Breast epithelium (tissue), 3 donors: ENCODE measurements around the gene CACNB2.

ENCODE experiments used
- POLR2A ChIP-seq: fragments of 450-650 bp; IDR thresholded peaks from one replicate; pipeline ENCODE4 v1.6.1; 2016; ENCODE audit warnings: antibody characterized with exemption, mild to moderate bottlenecking, moderate library complexity
- POLR2AphosphoS5 ChIP-seq, 3 donors: sonication (generic); formaldehyde crosslinking; IDR thresholded peaks; one replicate each; pipeline ENCODE4 v1.6.1; 2017; ENCODE audit warnings: antibody characterized with exemption in 3 of 3

DNA sequence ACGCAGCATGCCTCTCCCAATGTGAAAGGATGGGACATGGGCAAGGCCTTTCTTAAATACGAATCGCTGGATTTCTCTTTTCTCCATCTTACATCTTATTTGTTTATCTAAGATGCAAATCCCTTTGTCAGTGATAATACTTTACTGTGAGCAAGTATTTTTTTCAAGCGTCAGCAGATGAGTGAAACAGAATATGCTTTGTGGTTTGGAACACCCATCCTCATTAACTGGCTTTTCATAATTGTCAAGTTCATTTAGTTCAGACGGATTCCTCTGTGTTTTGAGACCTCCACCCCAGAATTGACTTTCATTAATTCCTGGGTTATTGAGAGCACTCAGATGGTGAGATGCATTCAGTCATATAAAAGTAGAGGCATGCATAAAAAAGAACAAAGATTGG is 361.4 kb downstream of the CACNB2 start:
- no peak for TF ChIP-seq POLR2A
- TF ChIP-seq POLR2AphosphoS5 (IDR thresholded peaks at IDR 0.05), result no peak
